ENCODE data around the gene IL7R.

IL7R gene

GRCh38 chr5:35819026-35819425 is 37.7 kb upstream of the IL7R start:
- no peak overlapping the region for H3K4me3 ChIP-seq (replicated peaks; ENCODE audit: low read depth, low read length)
- no peak for TF ChIP-seq CTCF (IDR thresholded peaks at IDR 0.05; ENCODE audit: low read depth, low read length, missing control alignments)
- DNase-seq (ENCODE audit: extremely low read depth, low read depth), result no peak

GRCh38 chr5:35819668-35820067 is 37.0 kb upstream of the IL7R start:
- no peak overlapping the region for H3K4me3 ChIP-seq (replicated peaks; ENCODE audit: low read depth, low read length)
- no peak for TF ChIP-seq CTCF (IDR thresholded peaks at IDR 0.05; ENCODE audit: low read depth, low read length, missing control alignments)
- no peak for DNase-seq (ENCODE audit: extremely low read depth, low read depth)

- H3K4me3 ChIP-seq (replicated peaks; ENCODE audit: low read depth, low read length), result no peak overlapping the region
- no peak for TF ChIP-seq CTCF (IDR thresholded peaks at IDR 0.05; ENCODE audit: low read depth, low read length, missing control alignments)
- no peak for DNase-seq (ENCODE audit: extremely low read depth, low read depth)
Observed at GRCh38 chr5:35820735-35821134, 36.0 kb upstream of the IL7R start.

GRCh38 chr5:35821513-35821912 is 35.2 kb upstream of the IL7R start:
- no peak for TF ChIP-seq CTCF (IDR thresholded peaks at IDR 0.05; ENCODE audit: low read depth, low read length, missing control alignments)
- DNase-seq (ENCODE audit: extremely low read depth, low read depth), result no peak
- no peak overlapping the region for H3K4me3 ChIP-seq (replicated peaks; ENCODE audit: low read depth, low read length)

- no peak for DNase-seq (ENCODE audit: extremely low read depth, low read depth)
- no peak overlapping the region for H3K4me3 ChIP-seq (replicated peaks; ENCODE audit: low read depth, low read length)
- no peak for TF ChIP-seq CTCF (IDR thresholded peaks at IDR 0.05; ENCODE audit: low read depth, low read length, missing control alignments)
Observed at GRCh38 chr5:35822511-35822910, 34.2 kb upstream of the IL7R start.

- no peak for TF ChIP-seq CTCF (IDR thresholded peaks at IDR 0.05; ENCODE audit: low read depth, low read length, missing control alignments)
- DNase-seq (ENCODE audit: extremely low read depth, low read depth), result no peak
- no peak overlapping the region for H3K4me3 ChIP-seq (replicated peaks; ENCODE audit: low read depth, low read length)
Observed at GRCh38 chr5:35823347-35824098, 33.2 kb upstream of the IL7R start.

- no peak for DNase-seq (ENCODE audit: extremely low read depth, low read depth)
- no peak for TF ChIP-seq CTCF (IDR thresholded peaks at IDR 0.05; ENCODE audit: low read depth, low read length, missing control alignments)
- no peak overlapping the region for H3K4me3 ChIP-seq (replicated peaks; ENCODE audit: low read depth, low read length)
Observed at GRCh38 chr5:35826056-35826455, 30.6 kb upstream of the IL7R start.
